Measurements from ENCODE around the gene QTRT2. TPM values are rescaled to one million over a fixed set of nuclear protein-coding genes. Genes with fewer than 3 reads are reported as not detected.

QTRT2 gene
- total RNA-seq, 2 donors from 2014 or later, result 21.4 to 48.5 TPM

DNA sequence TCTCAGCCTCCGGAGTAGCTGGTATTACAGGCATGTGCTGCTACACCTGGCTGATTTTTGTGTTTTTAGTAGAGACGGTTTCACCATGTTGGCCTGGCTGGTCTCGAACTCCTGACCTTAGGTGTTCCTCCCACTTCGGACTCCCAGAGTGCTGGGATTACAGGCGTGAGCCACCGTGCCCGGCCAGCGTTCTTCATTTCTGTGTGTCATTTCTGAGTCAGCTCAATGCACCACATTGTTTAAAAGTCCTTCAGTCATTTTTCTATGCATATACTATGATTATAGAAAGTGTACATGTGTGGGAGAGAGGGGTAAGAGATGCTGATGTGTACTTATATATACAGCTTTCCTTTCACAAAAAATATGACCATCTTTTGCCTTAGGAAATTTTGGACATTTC lies 2.1 kb downstream of the QTRT2 start:
- Histone ChIP-seq H3K27ac (no peak overlapping the region), H3K9me3 (no peaks in the 10 kb centered on the region), H3K27me3 (replicated peaks; ENCODE audit: insufficient read depth) (no peaks in the 10 kb centered on the region), H3K4me1 (ENCODE audit: control insufficient read depth in 1 of 2, low read depth in 2 of 2) (peaks cover 10 to 19% of the 10 kb centered on the region in 2 donors), H3K36me3 (no peaks in the 10 kb centered on the region), H3K4me3 (no peak overlapping the region)
- DNase-seq (ENCODE audit: low spot score) (no peak), ATAC-seq (ENCODE audit: insufficient number of reproducible peaks, low FRiP score, low read depth) (no peak)
- TF ChIP-seq, protein P1, sequence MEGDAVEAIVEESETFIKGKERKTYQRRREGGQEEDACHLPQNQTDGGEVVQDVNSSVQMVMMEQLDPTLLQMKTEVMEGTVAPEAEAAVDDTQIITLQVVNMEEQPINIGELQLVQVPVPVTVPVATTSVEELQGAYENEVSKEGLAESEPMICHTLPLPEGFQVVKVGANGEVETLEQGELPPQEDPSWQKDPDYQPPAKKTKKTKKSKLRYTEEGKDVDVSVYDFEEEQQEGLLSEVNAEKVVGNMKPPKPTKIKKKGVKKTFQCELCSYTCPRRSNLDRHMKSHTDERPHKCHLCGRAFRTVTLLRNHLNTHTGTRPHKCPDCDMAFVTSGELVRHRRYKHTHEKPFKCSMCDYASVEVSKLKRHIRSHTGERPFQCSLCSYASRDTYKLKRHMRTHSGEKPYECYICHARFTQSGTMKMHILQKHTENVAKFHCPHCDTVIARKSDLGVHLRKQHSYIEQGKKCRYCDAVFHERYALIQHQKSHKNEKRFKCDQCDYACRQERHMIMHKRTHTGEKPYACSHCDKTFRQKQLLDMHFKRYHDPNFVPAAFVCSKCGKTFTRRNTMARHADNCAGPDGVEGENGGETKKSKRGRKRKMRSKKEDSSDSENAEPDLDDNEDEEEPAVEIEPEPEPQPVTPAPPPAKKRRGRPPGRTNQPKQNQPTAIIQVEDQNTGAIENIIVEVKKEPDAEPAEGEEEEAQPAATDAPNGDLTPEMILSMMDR (IDR thresholded peaks at IDR 0.05), result no peak

DNA sequence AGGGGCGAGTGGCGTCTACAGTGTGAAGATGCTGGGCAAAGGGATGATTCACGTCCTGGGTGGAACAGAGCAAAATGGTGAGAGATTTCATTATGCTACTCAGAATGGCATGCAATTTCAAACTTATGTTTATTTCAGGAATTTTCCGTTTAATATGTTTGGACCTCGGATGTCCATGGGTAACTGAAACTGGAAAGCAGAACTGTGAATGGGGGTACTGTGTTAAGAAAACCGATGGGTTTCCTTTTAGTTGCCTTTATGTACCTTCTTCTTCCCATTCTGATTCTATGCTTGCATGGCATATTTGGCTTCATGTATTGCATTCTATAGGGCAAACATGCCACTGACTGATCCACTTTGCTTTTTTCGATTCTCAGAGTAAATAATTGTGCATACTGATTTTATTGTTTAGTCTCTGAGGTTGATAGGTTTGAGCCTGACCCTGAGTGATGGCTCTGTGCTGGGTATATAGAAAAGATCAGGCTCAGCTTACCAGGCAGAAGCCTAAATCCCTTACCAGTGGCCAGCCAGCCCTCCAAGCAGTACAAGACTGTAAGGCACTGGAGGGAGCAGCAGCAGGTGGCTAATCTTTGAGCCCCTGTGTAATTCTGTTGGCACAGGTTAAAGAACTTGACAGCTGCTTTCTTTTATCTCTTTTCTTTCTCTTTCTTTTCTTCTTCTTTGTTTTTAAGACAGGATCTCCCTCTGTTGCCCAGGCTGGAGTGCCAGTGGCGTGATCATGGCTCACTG lies 4.5 kb downstream of the QTRT2 start:
- H3K36me3 ChIP-seq, result no peaks in the 10 kb centered on the region
- peaks cover 18 to 26% of the 10 kb centered on the region in 2 donors for H3K4me1 ChIP-seq (ENCODE audit: control insufficient read depth in 1 of 2, low read depth in 2 of 2)
- no peak overlapping the region for H3K4me3 ChIP-seq

DNA sequence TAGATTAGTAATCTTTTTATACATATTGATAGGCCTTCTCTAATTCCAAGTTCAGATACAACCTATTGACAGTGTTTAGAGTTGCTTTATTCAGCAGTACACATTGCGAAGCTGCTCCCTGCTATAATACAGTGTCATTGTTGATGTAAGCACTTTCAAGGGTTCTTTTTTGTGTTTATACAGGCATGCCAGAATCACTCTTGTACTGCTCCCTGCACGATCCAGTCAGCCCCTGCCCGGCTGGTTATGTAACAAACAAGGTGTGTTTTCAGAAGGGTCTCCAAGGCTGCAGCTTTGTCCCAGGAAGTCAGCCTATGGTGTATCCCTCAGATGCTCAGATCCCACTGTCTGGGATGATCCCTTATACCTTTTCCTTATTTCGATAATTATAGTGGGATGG lies 11.3 kb downstream of the QTRT2 start:
- Histone ChIP-seq H3K27me3 (replicated peaks; ENCODE audit: insufficient read depth) (no peaks in the 10 kb centered on the region), H3K9me3 (no peaks in the 10 kb centered on the region), H3K36me3 (peaks cover 11% of the 10 kb centered on the region), H3K4me1 (ENCODE audit: control insufficient read depth in 1 of 2, low read depth in 2 of 2) (peaks cover 8 to 14% of the 10 kb centered on the region in 2 donors), H3K27ac (no peak overlapping the region), H3K4me3 (no peak overlapping the region)
- TF ChIP-seq, protein P1 (IDR thresholded peaks at IDR 0.05), result no peak
- DNase-seq (ENCODE audit: low spot score), result no peak
- no peak for ATAC-seq (ENCODE audit: insufficient number of reproducible peaks, low FRiP score, low read depth)

More for the DNA sequence above, 4.5 kb downstream of the QTRT2 start:
- Histone ChIP-seq H3K9me3 (no peaks in the 10 kb centered on the region), H3K27me3 (replicated peaks; ENCODE audit: insufficient read depth) (no peaks in the 10 kb centered on the region), H3K27ac (no peak overlapping the region)
- TF ChIP-seq, protein P1 (IDR thresholded peaks at IDR 0.05), result no peak
- ATAC-seq (ENCODE audit: insufficient number of reproducible peaks, low FRiP score, low read depth), result no peak
- no peak for DNase-seq (ENCODE audit: low spot score)

DNA sequence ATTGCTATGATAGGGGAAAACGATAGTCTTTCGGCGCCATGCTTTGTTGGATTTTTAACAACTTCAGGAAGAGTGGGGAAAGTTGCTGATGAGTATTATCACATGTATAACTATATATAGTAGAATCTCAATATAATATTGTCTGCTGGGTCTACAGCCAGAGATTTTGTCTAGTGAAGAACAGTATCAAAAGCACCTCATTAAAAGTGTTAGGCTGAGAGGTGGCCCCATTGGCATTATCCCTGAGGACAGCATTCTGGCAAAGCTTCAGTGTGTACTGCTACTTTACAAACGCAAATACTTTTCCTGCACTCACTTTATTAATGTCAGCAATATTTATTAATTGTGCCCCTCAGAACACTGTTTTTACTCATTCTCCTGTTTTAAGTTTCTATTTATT lies 11.8 kb downstream of the QTRT2 start:
- Histone ChIP-seq H3K36me3 (peaks cover 13% of the 10 kb centered on the region), H3K4me1 (ENCODE audit: control insufficient read depth in 1 of 2, low read depth in 2 of 2) (peaks cover 8 to 14% of the 10 kb centered on the region in 2 donors), H3K27me3 (replicated peaks; ENCODE audit: insufficient read depth) (no peaks in the 10 kb centered on the region), H3K27ac (no peak overlapping the region), H3K4me3 (no peak overlapping the region), H3K9me3 (no peaks in the 10 kb centered on the region)
- no peak for DNase-seq (ENCODE audit: low spot score)
- no peak for ATAC-seq (ENCODE audit: insufficient number of reproducible peaks, low FRiP score, low read depth)
- TF ChIP-seq, protein P1 (IDR thresholded peaks at IDR 0.05), result no peak

DNA sequence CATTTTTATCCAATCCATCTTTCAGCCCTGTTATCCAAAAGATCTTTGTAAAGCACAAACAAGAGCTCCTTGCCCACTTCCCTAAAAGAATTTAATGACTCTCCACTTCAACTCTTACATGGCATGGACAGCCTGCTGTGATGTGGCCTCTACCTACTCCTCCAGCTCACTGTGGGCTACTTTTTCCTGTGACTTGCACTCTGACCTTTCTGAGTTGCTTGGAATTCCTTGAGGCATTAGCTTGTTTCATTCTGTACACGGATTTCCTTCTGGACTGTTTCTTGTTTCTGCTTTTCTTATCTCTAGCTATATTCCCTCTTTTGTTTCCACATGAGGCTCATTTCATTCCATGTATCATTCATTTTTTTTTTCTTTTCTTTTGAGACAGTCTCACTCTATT lies 15.2 kb downstream of the QTRT2 start:
- TF ChIP-seq, protein P1 (IDR thresholded peaks at IDR 0.05), result no peak
- Histone ChIP-seq H3K27ac (no peak overlapping the region), H3K4me1 (ENCODE audit: control insufficient read depth in 1 of 2, low read depth in 2 of 2) (no peaks in the 10 kb centered on the region), H3K27me3 (replicated peaks; ENCODE audit: insufficient read depth) (no peaks in the 10 kb centered on the region), H3K36me3 (peaks cover 26% of the 10 kb centered on the region), H3K9me3 (no peaks in the 10 kb centered on the region), H3K4me3 (no peak overlapping the region)
- ATAC-seq (ENCODE audit: insufficient number of reproducible peaks, low FRiP score, low read depth) (no peak), DNase-seq (ENCODE audit: low spot score) (no peak)
